ENCODE data around the gene ATP6AP1. TPM values are rescaled to one million over a fixed set of nuclear protein-coding genes. Genes with fewer than 3 reads are reported as not detected.

Gene ATP6AP1
- total and polyA plus RNA-seq, 2 of the 13 experiments (the other 11 are each of a cell fraction or from before 2014, with no cell fraction given), result 56.7 to 110 TPM

DNA sequence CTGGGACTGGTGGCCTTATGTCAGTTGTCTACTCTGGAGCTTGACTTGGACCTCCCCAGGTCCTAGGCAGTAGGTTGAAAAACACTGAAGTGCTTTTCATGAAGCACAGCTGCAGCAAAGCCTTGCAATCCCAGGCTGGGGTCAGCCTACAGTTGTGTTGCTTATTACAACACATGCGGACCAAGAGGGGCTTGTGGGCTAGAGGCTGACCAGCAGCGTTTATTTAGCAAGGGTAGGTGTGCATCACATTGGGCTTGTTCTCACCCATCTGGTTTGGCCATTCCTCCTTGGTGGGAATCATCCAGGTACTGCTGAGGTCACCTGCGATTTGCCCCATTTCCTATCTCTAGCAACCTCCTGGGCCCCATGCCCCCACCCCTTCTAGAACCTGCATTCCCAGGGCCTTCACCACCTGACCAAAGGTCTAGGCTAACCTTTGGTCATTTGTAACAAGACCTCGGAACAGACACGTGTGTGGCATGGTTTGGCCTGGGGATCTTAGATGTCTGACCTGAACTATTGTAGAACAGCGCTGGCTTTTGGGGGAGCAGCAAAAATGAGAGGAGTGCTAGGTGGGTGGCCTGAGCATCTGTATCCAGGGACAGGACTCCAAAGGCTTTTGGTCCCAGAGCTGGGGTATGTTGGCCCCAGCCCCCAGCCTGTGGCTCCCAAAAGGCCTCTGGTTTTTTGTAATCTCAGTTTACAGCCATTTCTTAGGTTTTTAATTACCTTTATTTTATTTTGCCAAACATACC is 27.3 kb upstream of the ATP6AP1 start (continued):
- TF ChIP-seq NCOA1 (CRISPR knock-in tag; IDR thresholded peaks at IDR 0.05), result no peak
- TF ChIP-seq EP300 (IDR thresholded peaks at IDR 0.05; ENCODE audit: low read depth in 2 of 2, low read length in 2 of 2), result 0 out of 4 replicates have a peak, but pooled peaks of 1 of the 2 experiments have one; percentile 37
- TF ChIP-seq EP300 (CRISPR knock-in tag; IDR thresholded peaks at IDR 0.05; ENCODE audit: borderline replicate concordance), result no peak
- TF ChIP-seq SALL1 (CRISPR knock-in tag; IDR thresholded peaks at IDR 0.05), result 0 out of 2 replicates have a peak, but pooled peaks have one; percentile 39

- ATAC-seq (peak; percentile 11), DNase-seq (ENCODE audit: low spot score) (no peak), FAIRE-seq (no peak)
- ChIA-PET CTCF (ENCODE audit: low intra/inter-chr PET ratio, low total read pairs) (no interaction called here), POLR2A (interaction anchor here (0.9 to 6.3 kb wide), 4 partner anchors 8 to 139 kb away, joined by 3 to 75 read pairs (median 3); partner anchors contain the start of genes DNASE1L1, SLC10A3 and TAFAZZIN)
- H2AFZ ChIP-seq (ENCODE audit: low read length), result no peak overlapping the region
- no peak overlapping the region for H3K4me2 ChIP-seq (ENCODE audit: low read depth, low read length)
- H3K27me3 ChIP-seq (ENCODE audit: control insufficient read depth in 1 of 2, insufficient read depth in 2 of 2, low read length in 2 of 2), result no peaks in the 10 kb centered on the region; a peak in 1 of 5 replicates
- no TSS peak for BruUV-seq (replicated peaks)
- intact Hi-C loops (cut with micrococcal nuclease; ENCODE audit: unreplicated experiment), result no loop called here
- TF ChIP-seq, protein P1, sequence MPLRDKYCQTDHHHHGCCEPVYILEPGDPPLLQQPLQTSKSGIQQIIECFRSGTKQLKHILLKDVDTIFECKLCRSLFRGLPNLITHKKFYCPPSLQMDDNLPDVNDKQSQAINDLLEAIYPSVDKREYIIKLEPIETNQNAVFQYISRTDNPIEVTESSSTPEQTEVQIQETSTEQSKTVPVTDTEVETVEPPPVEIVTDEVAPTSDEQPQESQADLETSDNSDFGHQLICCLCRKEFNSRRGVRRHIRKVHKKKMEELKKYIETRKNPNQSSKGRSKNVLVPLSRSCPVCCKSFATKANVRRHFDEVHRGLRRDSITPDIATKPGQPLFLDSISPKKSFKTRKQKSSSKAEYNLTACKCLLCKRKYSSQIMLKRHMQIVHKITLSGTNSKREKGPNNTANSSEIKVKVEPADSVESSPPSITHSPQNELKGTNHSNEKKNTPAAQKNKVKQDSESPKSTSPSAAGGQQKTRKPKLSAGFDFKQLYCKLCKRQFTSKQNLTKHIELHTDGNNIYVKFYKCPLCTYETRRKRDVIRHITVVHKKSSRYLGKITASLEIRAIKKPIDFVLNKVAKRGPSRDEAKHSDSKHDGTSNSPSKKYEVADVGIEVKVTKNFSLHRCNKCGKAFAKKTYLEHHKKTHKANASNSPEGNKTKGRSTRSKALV (CRISPR knock-in tag; IDR thresholded peaks at IDR 0.05), result no peak
- peak; percentile 12 for TF ChIP-seq POLR2G (IDR thresholded peaks at IDR 0.05; ENCODE audit: low read depth, low read length)
- H3K9me3 ChIP-seq (ENCODE audit: low read length), result no peaks in the 10 kb centered on the region
- H4K20me1 ChIP-seq (ENCODE audit: insufficient read depth, low read length), result peaks cover 21% of the 10 kb centered on the region; the same call in 1 of the 2 replicates
- 72% methylated on average over 3 of the region's 6 CpGs for WGBS (ENCODE audit: low lambda C conversion rate)
- H3K36me3 ChIP-seq (replicated peaks in 1 of 2; ENCODE audit: control insufficient read depth in 1 of 2, insufficient read depth in 2 of 2, low read length in 2 of 2), result peaks cover 6 to 22% of the 10 kb centered on the region in 2 experiments; a peak in 4 of 5 replicates
- H3K9ac ChIP-seq (ENCODE audit: insufficient read depth, low read depth, low read length), result no peak overlapping the region
- H3K79me2 ChIP-seq (ENCODE audit: insufficient read depth, low read length), result peaks cover 20% of the 10 kb centered on the region
- no peak overlapping the region for H3K4me3 ChIP-seq (replicated peaks in 1 of 3; ENCODE audit: insufficient read depth in 1 of 3, low read depth in 2 of 3, low read length in 3 of 3)
- H3K4me1 ChIP-seq (ENCODE audit: insufficient read depth, low read length), result peaks cover 32% of the 10 kb centered on the region
- H3K27ac ChIP-seq (ENCODE audit: extremely low read length, insufficient read depth, low read length), result peak overlapping the region; percentile 48
- in situ Hi-C loops (cut with HindIII; ENCODE audit: extremely low pct_ligation_motif_present, low pct_unique_long_range_greater_than_20kb), result loop anchor here (25.0 kb wide), 1 partner anchor 135 kb away; the partner anchor contains the start of genes G6PD and IKBKG
These were observed 26.4 kb upstream of the ATP6AP1 start for GRCh38 chrX:154401918-154402621.
